ENCODE measurements around the gene ITIH5.
A peak's percentile ranks its signal among the peaks of the same experiment; 100 is the strongest.
"Not testable (repeated sequence)": the region's sequence is repeated elsewhere in the genome, so short reads cannot be mapped to it uniquely, and the experiment has no call there.

Gene ITIH5

DNA sequence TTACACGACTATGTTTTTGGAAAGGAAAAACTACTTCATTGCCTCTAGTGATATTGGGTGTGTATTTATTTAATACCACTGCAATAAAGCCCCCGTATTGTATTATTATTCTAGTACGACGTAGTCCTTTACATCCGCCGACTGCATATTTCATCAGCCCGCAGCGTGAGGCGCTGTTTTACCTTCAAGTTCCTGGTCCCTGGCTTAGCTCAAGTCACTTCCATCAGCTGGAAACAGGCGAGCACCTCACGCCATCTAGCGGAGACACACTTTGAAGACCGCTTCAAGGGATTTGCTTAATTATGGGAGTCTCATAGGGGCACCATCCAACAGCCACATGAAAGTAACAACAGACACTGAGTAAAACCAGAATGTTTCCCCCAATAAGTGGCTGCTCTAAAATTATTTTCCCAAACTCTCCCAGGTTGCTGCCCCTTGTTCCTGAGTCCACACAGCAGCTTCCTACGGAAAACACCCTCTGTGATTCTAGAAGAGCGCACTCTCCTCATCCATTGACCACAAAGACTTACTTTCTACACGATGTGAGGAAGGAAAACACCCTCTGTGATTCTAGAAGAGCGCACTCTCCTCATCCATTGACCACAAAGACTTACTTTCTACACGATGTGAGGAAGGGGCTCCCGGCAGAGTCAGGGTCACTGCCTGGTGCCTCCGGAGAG lies 20.6 kb upstream of the ITIH5 start:
- DNase-seq (ENCODE audit: low read depth): peak; percentile 40

DNA sequence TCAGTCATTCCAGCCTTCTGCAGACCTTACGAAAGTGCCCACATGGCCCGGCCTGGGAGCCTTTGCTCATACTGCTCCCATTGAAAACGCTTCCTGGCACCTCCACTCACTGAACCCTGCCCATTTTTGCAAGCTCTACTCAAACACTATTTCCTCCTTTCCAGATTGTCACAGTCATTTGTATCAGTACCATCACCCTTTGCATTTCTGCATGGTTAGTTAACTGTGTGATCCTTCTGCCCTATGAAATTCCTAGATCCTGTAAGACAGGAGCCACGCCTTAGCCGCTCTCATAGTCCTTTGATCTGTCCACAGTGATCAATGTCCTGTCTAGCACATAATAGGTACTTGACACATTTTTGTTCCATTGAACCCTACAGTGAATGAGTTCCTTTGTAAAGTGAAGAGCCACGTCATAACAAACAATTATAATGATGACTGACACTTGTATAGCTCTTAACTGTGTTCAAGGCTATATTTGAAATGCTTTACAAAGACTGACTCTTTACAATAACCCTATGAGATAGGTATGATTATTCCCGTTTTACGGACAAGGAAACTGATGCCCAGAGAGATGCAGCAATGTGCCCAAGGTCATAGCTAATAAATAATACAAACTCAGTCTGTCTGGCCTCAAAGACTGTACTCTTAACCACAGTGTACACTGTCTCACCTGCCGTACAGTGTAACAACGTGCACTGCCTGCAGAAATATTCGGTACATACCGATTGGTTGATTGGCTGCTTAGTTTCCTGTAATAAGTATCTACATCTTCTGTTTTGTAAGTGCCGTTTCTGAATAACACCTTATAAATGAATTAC lies 19.8 kb upstream of the ITIH5 start:
- no peak for DNase-seq (ENCODE audit: low read depth)

DNA sequence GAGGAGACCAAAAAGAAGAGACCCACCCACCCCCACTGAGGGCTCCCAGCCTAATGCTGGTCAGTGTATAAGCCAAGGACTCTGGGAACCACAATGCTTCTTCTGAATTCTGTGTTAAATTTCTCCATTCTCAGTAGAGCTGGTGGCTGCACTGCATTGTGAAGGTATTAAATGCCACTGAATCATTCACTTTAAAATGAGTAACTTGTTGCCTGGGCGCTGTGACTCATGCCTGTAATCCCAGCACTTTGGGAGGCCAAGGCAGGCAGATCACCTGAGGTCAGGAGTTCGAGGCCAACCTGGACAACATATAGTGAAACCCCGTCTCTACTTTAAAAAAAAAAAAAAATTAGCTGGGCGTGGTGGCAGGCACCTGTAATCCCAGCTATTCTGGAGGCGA lies 13.3 kb upstream of the ITIH5 start:
- DNase-seq (ENCODE audit: low read depth): not testable (repeated sequence)

DNA sequence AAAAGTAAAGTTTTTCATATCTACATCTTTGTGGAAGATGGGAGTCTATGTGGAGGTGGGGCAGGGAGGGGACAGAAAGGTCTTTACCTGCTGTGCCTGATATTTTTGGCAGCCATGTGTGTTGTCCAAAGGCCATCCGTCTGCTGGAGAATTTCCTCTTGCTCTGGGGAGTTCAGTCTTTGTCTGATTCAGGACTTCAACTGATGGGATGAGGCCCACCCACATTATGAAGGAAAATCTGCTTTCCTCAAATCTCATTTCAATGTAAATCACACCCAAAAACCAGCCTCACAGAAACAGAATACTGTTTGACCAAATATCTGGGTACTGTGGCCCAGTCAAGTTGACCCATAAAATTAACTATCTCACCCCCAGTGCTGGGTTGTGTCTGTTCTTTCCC lies 12.5 kb upstream of the ITIH5 start:
- DNase-seq (ENCODE audit: low read depth): no peak

DNA sequence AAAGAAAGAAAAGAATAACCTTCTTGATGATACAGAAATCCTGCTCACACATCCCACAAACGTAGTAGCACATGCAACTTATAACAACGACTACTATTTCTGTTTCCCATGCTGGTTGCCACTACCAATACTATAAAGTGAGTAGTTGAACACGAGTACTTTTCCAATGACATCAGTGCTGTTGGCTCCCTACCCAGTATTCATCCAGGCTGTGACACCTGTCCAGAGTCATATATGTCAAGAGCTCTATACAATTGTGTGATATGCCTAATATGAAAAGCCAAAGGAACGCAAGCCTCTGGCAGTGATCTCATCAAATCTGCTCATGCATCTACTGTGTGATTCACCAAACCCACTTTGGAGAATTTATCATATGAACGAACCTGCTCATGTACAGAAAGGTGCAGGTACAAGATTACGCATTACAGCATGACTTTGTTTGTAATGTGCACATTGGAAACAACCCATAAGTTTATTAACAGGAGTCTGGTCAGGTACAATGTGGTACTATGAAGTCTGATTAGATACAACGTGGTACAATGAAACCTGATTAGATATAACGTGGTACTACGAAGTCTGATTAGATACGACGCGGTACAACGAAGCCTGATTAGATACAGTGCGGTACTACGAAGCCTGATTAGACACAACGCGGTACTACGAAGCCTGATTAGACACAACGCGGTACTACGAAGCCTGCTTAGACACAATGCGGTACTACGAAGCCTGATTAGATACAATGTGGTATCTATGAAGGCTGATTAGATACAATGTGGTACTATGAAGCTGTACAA lies 5.8 kb upstream of the ITIH5 start:
- no peak for DNase-seq (ENCODE audit: low read depth)

DNA sequence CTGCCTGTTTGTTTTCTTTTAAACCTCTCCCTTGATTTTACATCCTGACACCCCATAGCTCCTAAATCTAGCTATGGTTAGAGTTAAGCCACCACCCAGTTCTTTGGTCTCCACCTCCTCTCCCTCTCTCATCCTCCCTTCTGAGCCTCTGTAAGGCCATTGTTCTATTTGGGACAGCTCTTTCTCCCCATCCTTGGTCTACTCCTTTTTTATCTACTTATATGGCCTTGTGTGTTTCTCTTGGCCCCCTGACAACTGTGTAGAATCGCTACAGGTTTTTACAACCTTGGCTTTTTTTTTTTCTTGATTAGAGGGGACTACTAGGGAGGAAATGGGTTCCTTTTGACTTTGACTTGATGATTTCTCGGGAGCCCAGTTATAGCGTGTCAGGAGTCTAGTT lies 3.4 kb upstream of the ITIH5 start:
- DNase-seq (ENCODE audit: low read depth): no peak

DNA sequence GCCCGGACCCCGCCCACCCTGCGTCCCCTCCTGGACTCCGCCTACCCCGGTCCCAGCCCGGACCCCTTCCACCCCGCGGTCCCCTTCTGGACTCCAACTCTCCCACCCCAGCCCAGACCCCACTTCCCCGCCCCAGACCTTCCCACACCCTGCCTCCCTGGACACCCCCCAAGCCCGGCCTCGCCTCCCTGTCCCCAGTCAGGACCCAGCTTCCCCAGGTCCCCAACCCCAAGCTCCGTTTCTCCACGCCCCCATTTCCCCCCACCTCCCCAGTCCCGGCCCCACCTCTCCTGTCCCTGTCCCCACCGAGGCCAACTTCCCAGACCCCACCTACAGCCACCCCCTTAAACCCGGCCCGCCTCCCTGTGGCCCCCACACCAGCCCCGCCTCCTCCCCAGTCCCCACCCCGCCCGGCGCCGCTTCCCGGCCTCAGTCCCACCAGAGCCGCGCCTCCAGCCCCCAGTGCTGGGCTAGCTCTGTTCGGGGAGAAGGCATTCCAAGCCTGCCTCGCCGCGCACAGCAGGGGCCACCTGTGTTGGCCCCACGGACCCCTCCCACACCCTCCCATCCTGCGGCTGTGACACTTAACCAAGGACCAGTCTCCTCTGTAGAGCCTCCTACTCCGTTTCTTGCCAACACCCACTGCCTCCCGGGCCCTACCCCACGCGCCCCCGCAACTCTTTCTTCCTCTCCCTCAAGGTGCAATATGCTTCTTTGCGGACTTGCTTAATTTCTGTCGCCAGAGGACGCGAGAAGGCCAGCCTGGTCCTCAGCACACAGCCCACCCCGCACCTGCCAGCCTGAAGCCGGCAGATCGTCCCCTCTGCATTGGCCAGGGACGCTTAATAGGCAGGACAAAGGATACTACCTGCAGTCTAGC lies 736 bp upstream of the ITIH5 start:
- DNase-seq (ENCODE audit: low read depth): no peak

DNA sequence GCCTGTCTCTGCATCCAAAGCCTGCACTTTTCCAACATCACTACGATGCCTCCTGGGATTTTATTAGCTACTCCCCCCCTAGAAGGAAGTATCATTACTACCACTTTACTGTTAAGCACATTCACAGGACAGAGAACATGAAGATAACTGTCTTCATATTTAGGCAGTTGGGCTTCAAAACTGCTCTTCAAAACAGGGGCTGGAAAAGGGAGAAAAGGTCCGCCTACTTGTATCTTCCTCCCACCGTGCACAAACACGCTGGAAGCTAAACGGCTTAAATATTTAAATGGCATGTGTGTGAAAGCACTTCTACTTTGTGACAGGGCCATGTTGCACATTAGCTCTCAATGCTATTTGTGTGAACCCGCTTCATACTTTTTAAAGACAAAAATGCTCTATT lies 999 bp downstream of the ITIH5 start:
- DNase-seq (ENCODE audit: low read depth): no peak

DNA sequence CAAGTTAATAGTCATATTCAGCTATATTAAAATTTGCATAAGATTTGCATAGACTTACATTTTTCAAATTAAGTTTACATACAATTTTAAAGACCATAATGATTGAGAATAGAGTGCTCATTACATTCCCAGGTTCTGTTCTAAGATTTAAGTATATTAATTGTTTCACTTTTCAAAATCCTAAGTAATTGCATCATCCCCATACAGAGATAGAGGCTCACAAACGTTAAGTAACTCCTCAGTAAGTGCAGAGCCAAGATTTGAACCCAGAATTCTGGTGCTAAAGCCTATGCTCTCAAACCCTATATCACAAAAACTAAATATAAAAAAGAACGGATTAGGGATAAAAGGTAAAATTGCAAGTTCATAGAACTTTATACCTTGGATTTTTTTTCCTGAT lies 2.1 kb downstream of the ITIH5 start:
- no peak for DNase-seq (ENCODE audit: low read depth)

DNA sequence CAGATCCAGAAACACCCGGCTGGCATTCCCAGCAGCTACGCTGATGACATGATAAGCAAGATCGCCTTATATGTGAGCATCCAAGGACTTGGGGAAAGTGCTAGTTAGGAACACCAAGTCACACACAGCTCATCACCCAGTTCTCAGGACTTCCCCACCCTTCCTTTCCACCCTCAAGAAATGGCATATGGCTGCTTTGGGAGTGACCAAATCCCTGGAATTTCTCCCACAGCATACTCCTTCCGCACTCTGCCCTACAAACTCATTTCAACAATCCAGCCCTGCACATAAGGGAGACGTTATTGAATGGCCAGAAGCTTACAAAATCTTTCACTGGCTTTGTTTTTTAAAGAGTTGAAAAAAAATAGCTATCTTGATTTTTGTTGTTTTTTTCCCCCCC lies 4.2 kb downstream of the ITIH5 start:
- no peak for DNase-seq (ENCODE audit: low read depth)

DNA sequence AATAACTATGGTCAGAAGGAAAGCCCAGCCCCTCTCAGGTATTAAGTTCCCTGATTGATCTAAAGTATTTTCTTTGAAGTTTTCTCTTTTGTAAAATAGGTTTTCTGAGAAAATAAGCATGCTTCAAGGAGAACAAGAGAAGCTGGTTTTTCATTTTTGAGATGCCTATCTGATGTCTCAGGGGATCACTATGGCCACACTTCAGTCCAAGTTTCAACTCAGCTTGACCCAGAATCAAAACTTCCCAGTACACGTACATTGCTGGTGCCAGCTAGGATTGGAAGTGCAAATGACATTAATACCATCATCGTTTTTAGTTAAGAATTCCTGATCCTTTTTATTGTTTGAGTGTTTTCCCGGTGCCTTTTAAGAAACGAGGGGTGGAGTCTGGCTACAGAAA lies 7.2 kb downstream of the ITIH5 start:
- DNase-seq (ENCODE audit: low read depth): peak; percentile 3

DNA sequence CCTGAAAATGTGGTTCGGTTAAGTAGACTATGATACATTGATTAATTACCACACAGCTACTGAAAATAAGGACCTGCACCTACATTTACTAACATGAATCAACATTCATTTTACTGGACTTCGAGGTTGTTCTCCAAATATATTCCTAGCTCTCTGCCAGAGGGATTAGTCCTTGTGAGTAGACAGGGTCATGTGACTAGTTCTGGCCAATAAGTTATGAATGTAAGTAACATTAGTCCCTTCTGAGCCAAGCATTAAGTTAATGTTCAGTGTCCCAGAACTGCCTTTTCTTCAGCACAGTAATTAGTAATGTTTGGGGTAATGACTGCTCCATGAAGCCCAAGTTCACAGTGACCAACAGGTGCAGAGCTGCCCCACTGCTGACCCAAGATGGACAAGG lies 9.2 kb downstream of the ITIH5 start:
- no peak for DNase-seq (ENCODE audit: low read depth)

DNA sequence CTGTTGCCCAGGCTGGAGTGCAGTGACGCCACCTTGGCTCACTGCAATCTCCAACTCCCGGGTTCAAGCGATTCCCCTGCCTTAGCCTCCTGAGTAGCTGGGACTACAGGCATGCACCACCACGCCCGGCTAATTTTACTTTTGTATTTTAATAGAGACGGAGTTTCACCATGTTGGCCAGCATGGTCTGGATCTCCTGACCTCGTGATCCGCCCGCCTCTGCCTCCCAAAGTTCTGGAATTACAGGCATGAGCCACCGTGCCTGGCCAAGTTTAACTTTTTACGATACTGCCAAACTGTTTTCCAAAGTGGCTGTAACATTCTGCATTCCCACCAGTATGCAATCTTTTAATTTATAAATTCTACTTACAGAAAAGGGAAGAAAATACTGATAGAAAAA lies 9.7 kb downstream of the ITIH5 start:
- DNase-seq (ENCODE audit: low read depth): not testable (repeated sequence)

DNA sequence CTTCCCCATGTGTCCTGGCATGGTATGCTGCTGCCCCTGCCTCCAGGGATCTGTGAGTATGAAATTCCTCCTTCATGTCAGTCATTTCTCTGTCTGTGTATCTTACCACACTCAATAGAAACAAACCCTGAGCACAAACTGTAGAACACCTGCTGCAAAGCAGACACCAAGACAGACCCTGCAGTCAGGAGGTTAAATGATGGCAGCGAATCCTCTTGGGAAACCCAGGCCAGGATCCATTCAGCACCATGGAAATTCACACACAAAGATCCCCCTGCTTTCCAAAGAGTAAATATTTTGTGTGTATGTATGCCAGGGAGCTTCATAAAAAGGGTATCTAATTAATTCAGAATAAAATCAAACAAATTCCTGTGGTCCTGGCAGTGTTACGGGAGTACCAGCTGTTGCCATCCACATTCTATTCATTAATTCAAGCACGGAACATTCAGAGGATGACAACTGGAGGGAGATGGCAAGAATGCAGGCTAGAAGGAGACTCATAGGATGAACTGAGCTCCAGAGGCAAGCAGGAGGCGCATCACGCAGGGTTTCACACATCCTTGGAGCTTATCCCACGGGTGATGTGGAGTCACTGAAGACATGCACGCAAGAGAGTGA lies 14.8 kb downstream of the ITIH5 start:
- no peak for DNase-seq (ENCODE audit: low read depth)

DNA sequence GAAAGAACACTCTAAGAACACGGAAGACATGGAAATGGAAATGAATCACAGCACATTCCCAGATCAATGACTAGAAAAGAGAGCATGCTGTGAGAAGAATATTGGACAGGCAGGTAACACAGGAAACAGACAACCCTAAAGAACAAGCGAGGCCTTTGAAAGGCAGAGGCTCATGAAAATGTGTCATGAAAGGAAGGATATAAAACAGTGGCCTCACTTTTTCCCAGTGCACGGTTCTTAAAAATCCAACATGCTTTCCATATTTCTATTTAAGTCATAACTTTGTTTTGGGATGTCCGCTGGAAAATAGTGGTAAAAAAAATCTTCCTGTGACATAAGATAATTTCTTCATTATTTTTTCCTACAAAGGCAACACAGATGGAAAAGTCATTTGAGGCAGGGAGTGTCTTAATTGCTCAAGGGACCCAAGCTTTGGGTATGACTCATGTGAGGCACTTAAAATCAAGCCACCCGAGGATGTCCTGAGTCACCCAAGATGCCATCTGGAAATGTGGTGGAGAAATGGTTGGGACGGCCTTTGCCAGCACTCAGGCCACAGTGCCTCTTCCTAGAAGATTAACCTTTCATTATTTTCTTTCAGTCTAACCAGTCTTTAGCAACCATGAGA lies 17.0 kb downstream of the ITIH5 start:
- no peak for DNase-seq (ENCODE audit: low read depth)

DNA sequence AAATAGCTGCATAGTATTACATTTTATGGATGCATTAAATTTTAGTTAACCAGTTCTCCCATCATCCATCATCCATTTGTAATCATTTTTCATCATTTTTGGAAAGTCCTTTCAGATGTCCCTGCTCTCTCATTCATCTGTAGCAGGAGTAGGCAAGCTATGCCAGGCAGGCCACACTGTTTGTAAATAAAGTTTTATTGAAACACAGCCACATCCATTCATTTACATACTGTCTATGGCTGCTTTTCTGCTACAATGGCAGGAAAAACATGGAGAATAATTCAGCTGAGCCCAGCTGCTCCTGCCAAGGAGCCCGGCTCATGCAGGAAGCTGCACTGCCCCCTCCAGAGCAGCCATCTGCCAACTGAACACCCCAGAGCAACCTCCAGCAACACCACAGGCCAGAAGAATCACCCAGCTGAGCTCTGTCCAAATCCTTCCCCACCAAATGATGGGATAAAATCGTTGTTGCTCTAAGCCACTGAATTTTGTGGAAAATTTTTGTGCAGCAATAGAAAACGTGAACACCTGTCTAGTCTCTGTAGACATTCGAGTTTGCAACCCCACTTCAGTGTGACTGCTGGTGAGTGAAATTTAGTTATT lies 19.6 kb downstream of the ITIH5 start:
- no peak for DNase-seq (ENCODE audit: low read depth)

DNA sequence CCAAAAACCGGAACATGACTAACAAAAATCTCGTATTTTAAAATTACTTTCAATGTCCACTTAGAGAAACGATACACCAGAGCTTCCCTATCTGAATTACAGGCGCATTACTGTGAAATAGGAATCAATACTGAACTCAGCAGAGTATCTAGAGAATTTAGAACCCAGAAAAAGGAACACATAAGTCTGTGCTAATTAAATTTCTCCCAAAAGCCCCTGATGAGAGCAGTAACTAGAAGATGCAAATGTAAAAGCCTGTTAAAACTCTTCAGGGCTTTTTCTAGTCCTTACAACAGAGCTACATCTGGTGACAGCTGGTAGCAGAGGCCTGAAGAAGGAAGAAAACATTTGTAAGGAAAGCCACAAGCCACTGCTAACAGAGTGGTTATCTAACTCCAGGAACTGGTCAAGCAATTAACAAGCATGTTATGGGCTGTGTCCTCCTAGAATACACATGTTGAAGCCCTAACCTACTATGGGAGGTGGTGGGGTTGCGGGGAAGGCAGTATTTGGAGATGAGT lies 24.2 kb downstream of the ITIH5 start:
- DNase-seq (ENCODE audit: low read depth): no peak

DNA sequence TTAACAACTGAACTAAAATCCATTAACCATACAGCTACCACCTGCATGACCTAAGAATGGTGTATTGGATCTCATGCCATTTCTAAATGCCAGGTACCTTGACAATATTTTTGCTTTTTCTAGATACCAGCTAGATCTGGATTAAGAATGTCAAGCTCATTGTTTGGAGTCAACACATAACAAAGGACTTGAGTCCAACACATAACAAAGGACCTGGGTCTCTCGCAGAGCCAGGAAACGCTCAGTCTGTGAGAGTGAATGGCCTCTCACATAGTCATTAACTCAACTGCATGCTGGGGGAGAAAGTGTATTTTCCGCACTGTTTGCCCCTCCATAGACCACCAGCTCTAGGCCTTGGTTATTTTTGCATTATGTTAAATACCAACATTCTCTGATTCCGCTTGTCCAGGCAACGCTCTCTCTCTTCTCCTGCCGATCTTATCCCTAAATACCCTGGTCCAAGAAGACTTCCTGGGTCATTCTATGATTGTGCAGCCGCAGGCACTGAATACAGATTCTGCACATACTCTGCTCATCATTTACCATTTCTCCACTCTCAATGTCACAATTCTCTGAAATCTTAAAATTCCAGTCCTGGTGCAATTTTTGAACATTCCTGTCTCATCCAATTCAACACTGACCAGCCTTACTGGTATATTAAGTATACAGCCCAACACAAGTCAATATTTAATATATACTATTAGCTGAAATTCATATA lies 31.2 kb downstream of the ITIH5 start:
- DNase-seq (ENCODE audit: low read depth): no peak

DNA sequence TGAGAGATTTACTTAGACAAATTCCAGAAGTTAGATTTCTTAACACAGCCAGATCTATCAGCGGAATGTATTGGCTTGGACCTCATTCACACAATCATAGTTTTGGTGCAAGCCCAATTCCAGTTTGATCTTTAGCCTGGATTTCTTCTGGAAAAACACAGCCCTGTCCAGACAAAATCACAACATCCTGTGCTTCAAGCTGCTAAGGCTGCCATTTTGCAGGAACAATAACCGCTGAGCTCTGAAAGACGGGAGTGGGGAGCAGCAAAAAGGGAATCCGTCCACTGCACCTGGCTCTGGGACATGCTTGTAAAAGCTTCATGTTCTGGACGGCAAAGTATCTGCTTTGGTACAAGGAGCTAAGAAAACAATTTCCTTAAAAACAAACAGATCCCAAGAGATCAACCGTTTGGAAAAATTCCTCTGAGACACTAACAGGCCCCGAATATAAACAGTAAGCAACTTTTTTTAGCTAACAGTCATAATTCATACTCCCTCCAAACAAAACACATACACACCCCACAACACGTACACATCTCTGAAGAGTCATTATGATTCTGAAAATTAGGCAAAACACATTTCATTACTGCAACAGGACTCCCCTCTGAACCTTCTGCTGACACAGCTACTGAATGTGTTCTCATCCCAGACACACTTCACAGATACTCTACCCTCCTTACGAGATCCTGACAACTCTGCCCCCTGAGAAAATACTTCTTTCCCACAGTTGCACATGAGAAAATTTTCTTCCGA lies 32.4 kb downstream of the ITIH5 start:
- DNase-seq (ENCODE audit: low read depth): no peak

Measured in HS-27A (cell line).